ENCODE measurements around the gene CSKMT. TPM values are rescaled to one million over a fixed set of nuclear protein-coding genes. Genes with fewer than 3 reads are reported as not detected.
A peak's percentile ranks its signal among the peaks of the same experiment; 100 is the strongest.
"Not testable (repeated sequence)": the region's sequence is repeated elsewhere in the genome, so short reads cannot be mapped to it uniquely, and the experiment has no call there.

CSKMT gene
- total RNA-seq = 1 to 10 TPM; 6.6 to 9.5 (median 7.3) TPM
- polyA plus RNA-seq = 5.2 TPM
- long read RNA-seq, donor 1, transcript CSKMT-202 (2 exons, 2,870 nt) = major isoform, 5 of 11 reads
- long read RNA-seq, donor 1, partial matches to known transcripts = 1 of 11 reads
- long read RNA-seq, donor 1, other reads (novel, unspliced or antisense) = 4 of 11 reads
- long read RNA-seq, donor 2, transcript CSKMT-202 (2 exons, 2,870 nt) = major isoform, 6 of 11 reads
- long read RNA-seq, donor 2, partial matches to known transcripts = 0 of 11 reads
- long read RNA-seq, donor 2, other reads (novel, unspliced or antisense) = 2 of 11 reads
- long read RNA-seq, donor 3, transcript CSKMT-202 (2 exons, 2,870 nt) = major isoform, 44 of 53 reads
- long read RNA-seq, donor 3, partial matches to known transcripts = 0 of 53 reads
- long read RNA-seq, donor 3, other reads (novel, unspliced or antisense) = 5 of 53 reads
- long read RNA-seq, donor 4, partial matches to known transcripts = 0 of 2 reads
- long read RNA-seq, donor 4, other reads (novel, unspliced or antisense) = 1 of 2 reads

GRCh38 chr11:62665075-62665598 is at the start of gene CSKMT, which contains the start of gene C11orf98:
Gene CSKMT, plus strand, starts transcription at chr11:62665312. Its CDS starts 568 bp downstream, at chr11:62665880.
Gene C11orf98, minus strand, starts transcription at chr11:62665210. Its CDS starts 41 bp downstream, at chr11:62665169.
- Histone ChIP-seq H3K27me3 (ENCODE audit: control insufficient read depth, insufficient read depth) (no peaks in the 10 kb centered on the region), H3K9me3 (ENCODE audit: control insufficient read depth, low read length) (no peaks in the 10 kb centered on the region), H3K4me1 (ENCODE audit: control insufficient read depth, insufficient read depth, low read length) (peaks cover 9% of the 10 kb centered on the region), H3K4me3 (ENCODE audit: low read length) (peak within 1 kb of the TSS; percentile 89), H3K27ac (ENCODE audit: low read length) (peak within 1 kb of the TSS; percentile 97)
- intact Hi-C loops (cut with DNase I) = no loop called here
- ATAC-seq (peak; percentile 97 to 98), DNase-seq (peak; percentile 96 to 97 (median 97))
- WGBS = under 1% methylated on average over 47 of the region's 47 CpGs

- WGBS = 86% methylated on average over 7 of the region's 7 CpGs
- no peaks in the 10 kb centered on the region for H3K27me3 ChIP-seq (ENCODE audit: control insufficient read depth, insufficient read depth)
- no peak overlapping the region for H3K27ac ChIP-seq (ENCODE audit: low read length)
- H3K9me3 ChIP-seq (ENCODE audit: control insufficient read depth, low read length) = no peaks in the 10 kb centered on the region
- intact Hi-C loops (cut with DNase I) = no loop called here
- peak in 2 of 3 donors; percentile 37 to 51 for DNase-seq
- no peak for ATAC-seq
- H3K4me3 ChIP-seq (ENCODE audit: low read length) = no peak overlapping the region
- H3K4me1 ChIP-seq (ENCODE audit: control insufficient read depth, insufficient read depth, low read length) = no peaks in the 10 kb centered on the region
These were observed 49.6 kb upstream of the CSKMT start for GRCh38 chr11:62615521-62615920.

DNA sequence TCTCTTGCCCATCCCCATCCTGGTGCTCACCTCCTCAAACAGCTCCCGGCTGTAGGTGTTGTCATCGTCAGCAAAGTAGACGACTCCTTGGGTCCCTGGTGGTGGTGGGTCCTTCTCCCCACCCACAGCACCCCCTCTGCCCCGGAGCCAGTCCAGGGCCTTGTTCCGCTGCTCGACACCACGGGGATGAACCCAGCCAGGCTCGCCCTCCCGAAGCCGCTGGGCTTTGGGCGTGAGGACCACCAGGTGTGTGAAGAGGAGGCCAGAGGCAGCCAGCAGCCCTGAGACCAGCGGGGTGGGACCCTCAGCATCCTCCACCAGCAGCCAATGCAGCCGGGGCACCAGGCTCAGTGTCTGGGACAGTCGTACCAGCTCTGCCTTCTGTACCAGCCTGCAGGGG is 48.2 kb upstream of the CSKMT start:
- 95% methylated on average over 14 of the region's 14 CpGs for WGBS
- H3K4me3 ChIP-seq (ENCODE audit: low read length); H3K27me3 ChIP-seq (ENCODE audit: control insufficient read depth, insufficient read depth); ATAC-seq; H3K27ac ChIP-seq (ENCODE audit: low read length); intact Hi-C loops (cut with DNase I); H3K4me1 ChIP-seq (ENCODE audit: control insufficient read depth, insufficient read depth, low read length); H3K9me3 ChIP-seq (ENCODE audit: control insufficient read depth, low read length): not testable (repeated sequence)
- peak in 1 of 3 donors; percentile 46 for DNase-seq

DNA sequence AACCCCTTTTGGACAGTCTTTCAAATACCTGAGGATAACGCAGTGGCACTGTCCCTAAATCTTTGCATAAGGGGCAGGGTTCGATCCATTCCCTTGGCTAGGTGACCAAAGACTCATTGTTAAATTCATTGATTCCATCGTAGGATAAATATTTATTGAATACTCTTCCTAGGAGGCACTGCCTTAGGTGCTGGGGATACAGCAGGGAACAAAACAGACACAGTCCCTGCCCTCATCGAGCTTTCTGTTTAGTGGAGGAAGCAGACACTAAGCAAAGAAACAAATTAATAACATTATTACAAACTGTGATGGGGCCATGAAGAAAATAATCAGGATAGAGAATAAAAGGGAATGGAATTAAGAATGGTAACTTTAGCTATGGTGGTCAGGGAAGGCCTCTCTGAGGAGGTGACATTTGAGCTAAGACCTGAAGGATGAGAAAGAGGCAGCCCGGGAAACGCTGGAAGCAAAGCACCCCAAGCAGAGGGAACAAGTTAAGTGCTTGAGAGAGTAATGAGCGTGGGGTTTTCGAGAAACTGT is 44.0 kb upstream of the CSKMT start:
- Histone ChIP-seq H3K27me3 (ENCODE audit: control insufficient read depth, insufficient read depth) (no peaks in the 10 kb centered on the region), H3K4me1 (ENCODE audit: control insufficient read depth, insufficient read depth, low read length) (peaks cover 3% of the 10 kb centered on the region), H3K9me3 (ENCODE audit: control insufficient read depth, low read length) (no peaks in the 10 kb centered on the region), H3K27ac (ENCODE audit: low read length) (peak overlapping the region; percentile 87), H3K4me3 (ENCODE audit: low read length) (peak overlapping the region; percentile 67)
- ATAC-seq (no peak), DNase-seq (no peak)
- 30% methylated on average over 8 of the region's 8 CpGs for WGBS
- intact Hi-C loops (cut with DNase I) = no loop called here

- intact Hi-C loops (cut with DNase I) = no loop called here
- Histone ChIP-seq H3K4me3 (ENCODE audit: low read length) (peak within 1 kb of the TSS; percentile 67), H3K4me1 (ENCODE audit: control insufficient read depth, insufficient read depth, low read length) (peaks cover 3% of the 10 kb centered on the region), H3K9me3 (ENCODE audit: control insufficient read depth, low read length) (no peaks in the 10 kb centered on the region), H3K27me3 (ENCODE audit: control insufficient read depth, insufficient read depth) (no peaks in the 10 kb centered on the region), H3K27ac (ENCODE audit: low read length) (peak within 1 kb of the TSS; percentile 92)
- ATAC-seq (peak; percentile 99), DNase-seq (peak; percentile 99 to 100 (median 100))
- WGBS = under 1% methylated on average over 77 of the region's 77 CpGs
These were observed 43.3 kb upstream of the CSKMT start, which contains the start of gene B3GAT3 for GRCh38 chr11:62621567-62622470. Gene B3GAT3, minus strand, starts transcription at chr11:62621986. Its CDS starts 39 bp downstream, at chr11:62621947.

- H3K27ac ChIP-seq (ENCODE audit: low read length) = peak overlapping the region; percentile 92
- peaks cover 3% of the 10 kb centered on the region for H3K4me1 ChIP-seq (ENCODE audit: control insufficient read depth, insufficient read depth, low read length)
- H3K27me3 ChIP-seq (ENCODE audit: control insufficient read depth, insufficient read depth) = no peaks in the 10 kb centered on the region
- WGBS = 76% methylated on average over 7 of the region's 7 CpGs
- H3K4me3 ChIP-seq (ENCODE audit: low read length) = no peak overlapping the region
- intact Hi-C loops (cut with DNase I) = no loop called here
- ATAC-seq = no peak
- no peak for DNase-seq
- H3K9me3 ChIP-seq (ENCODE audit: control insufficient read depth, low read length) = no peaks in the 10 kb centered on the region
These were observed 42.5 kb upstream of the CSKMT start for GRCh38 chr11:62622476-62623089.

GRCh38 chr11:62627713-62628112 is 37.4 kb upstream of the CSKMT start:
- 87% methylated on average over 3 of the region's 3 CpGs for WGBS
- Histone ChIP-seq H3K4me1 (ENCODE audit: control insufficient read depth, insufficient read depth, low read length) (no peaks in the 10 kb centered on the region), H3K9me3 (ENCODE audit: control insufficient read depth, low read length) (no peaks in the 10 kb centered on the region), H3K27me3 (ENCODE audit: control insufficient read depth, insufficient read depth) (no peaks in the 10 kb centered on the region), H3K4me3 (ENCODE audit: low read length) (no peak overlapping the region), H3K27ac (ENCODE audit: low read length) (no peak overlapping the region)
- no peak for ATAC-seq
- no peak for DNase-seq
- intact Hi-C loops (cut with DNase I) = no loop called here

GRCh38 chr11:62632492-62632891 is 32.6 kb upstream of the CSKMT start:
- Histone ChIP-seq H3K4me1 (ENCODE audit: control insufficient read depth, insufficient read depth, low read length) (no peaks in the 10 kb centered on the region), H3K9me3 (ENCODE audit: control insufficient read depth, low read length) (no peaks in the 10 kb centered on the region), H3K4me3 (ENCODE audit: low read length) (no peak overlapping the region), H3K27me3 (ENCODE audit: control insufficient read depth, insufficient read depth) (no peaks in the 10 kb centered on the region), H3K27ac (ENCODE audit: low read length) (no peak overlapping the region)
- WGBS = 83% methylated on average over 6 of the region's 6 CpGs
- intact Hi-C loops (cut with DNase I) = no loop called here
- DNase-seq (no peak), ATAC-seq (no peak)

DNA sequence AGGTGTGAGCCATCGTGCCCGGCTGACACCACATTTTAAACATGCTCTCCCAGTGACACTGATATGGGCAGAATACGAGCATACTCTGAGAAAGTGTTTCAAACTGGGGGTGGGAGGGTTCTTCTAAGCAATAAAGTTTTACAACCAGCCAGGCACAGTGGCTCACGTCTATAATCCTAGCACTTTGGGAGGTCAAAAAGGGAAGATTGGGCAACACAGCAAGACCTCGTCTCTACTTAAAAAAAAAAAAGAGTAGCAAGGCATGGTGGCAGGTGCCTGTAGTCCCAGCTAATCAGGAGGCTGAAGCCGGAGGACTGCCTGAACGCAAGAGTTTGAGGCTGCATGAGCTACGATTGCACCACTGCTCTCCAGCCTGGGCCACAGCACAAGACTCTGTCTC is 20.9 kb upstream of the CSKMT start:
- Histone ChIP-seq H3K9me3 (ENCODE audit: control insufficient read depth, low read length) (no peaks in the 10 kb centered on the region), H3K27ac (ENCODE audit: low read length) (no peak overlapping the region), H3K4me1 (ENCODE audit: control insufficient read depth, insufficient read depth, low read length) (peaks cover 3% of the 10 kb centered on the region), H3K27me3 (ENCODE audit: control insufficient read depth, insufficient read depth) (no peaks in the 10 kb centered on the region), H3K4me3 (ENCODE audit: low read length) (no peak overlapping the region)
- WGBS = 82% methylated on average over 8 of the region's 8 CpGs
- intact Hi-C loops (cut with DNase I) = no loop called here
- ATAC-seq (no peak), DNase-seq (no peak)

DNA sequence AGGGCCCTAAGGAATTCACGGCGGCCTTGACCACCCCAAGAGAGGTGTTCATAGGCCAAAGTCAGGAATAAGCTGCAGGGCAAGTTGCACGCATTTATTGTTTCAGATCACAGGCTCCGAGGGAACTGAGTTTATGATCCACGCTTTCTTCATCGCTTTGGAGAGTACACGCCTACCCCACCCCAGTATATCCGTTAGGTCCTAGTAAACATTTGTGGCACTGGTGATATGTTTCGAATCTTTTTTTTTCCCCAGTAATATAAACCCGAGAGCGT is 19.5 kb upstream of the CSKMT start:
- ATAC-seq = no peak
- H3K4me1 ChIP-seq (ENCODE audit: control insufficient read depth, insufficient read depth, low read length) = peaks cover 3% of the 10 kb centered on the region
- H3K27me3 ChIP-seq (ENCODE audit: control insufficient read depth, insufficient read depth) = no peaks in the 10 kb centered on the region
- peak overlapping the region; percentile 87 for H3K27ac ChIP-seq (ENCODE audit: low read length)
- peak overlapping the region; percentile 93 for H3K4me3 ChIP-seq (ENCODE audit: low read length)
- intact Hi-C loops (cut with DNase I) = no loop called here
- WGBS = 14% methylated on average over 11 of the region's 11 CpGs
- DNase-seq = no peak
- no peaks in the 10 kb centered on the region for H3K9me3 ChIP-seq (ENCODE audit: control insufficient read depth, low read length)

Measured in right cardiac atrium (tissue), 5 donors.